PFSK-1 (cell line): ENCODE data around the gene SRRD.

Experiments used
- FOXP2 ChIP-seq: optimal IDR thresholded peaks from 2 replicates; pipeline ENCODE3; 2011; ENCODE audit warnings: borderline replicate concordance, control low read depth, inconsistent platforms; ENCODE audit not compliant: insufficient read depth; ENCODE audit errors: extremely low read length, extremely low read depth
- POLR2AphosphoS5 ChIP-seq: IDR thresholded peaks from 2 replicates; pipeline ENCODE4 v1.6.1; 2012; ENCODE audit warnings: low read depth, mild to moderate bottlenecking, control low read depth, low read length, moderate library complexity
- REST ChIP-seq, 2 experiments: IDR thresholded peaks; 2 replicates each; pipeline versions ENCODE4 v1.6.1 to v1.8.0; 2011 to 2012; ENCODE audit warnings: low read depth in 2 of 2, low read length in 2 of 2, control low read depth in 1 of 2, inconsistent platforms in 1 of 2, mild to moderate bottlenecking in 1 of 2, moderate library complexity in 1 of 2; ENCODE audit not compliant: insufficient read depth in 1 of 2
- SIN3A ChIP-seq: IDR thresholded peaks from 2 replicates; pipeline ENCODE4 v1.6.1; 2012; ENCODE audit warnings: mild to moderate bottlenecking, low read length, moderate library complexity, borderline replicate concordance; ENCODE audit not compliant: insufficient read depth
- TAF1 ChIP-seq: IDR thresholded peaks from 2 replicates; pipeline ENCODE4 v1.6.1; 2012; ENCODE audit warnings: low read length, control low read depth, borderline replicate concordance; ENCODE audit not compliant: insufficient read depth

Gene SRRD

GRCh38 chr22:26485806-26486390 is 2.2 kb downstream of the SRRD start:
- no peak for TF ChIP-seq TAF1

GRCh38 chr22:26486394-26486793 is 2.7 kb downstream of the SRRD start:
- TF ChIP-seq POLR2AphosphoS5: no peak
- TF ChIP-seq TAF1: no peak
- TF ChIP-seq REST (IDR thresholded peaks at IDR 0.05; ENCODE audit: insufficient read depth in 1 of 2, low read depth in 2 of 2, low read length in 2 of 2): no peak
- no peak for TF ChIP-seq FOXP2
- TF ChIP-seq SIN3A: no peak

- TF ChIP-seq FOXP2: no peak
Measured at GRCh38 chr22:26487996-26488395, 4.3 kb downstream of the SRRD start.

- TF ChIP-seq SIN3A: no peak
- no peak for TF ChIP-seq FOXP2
- TF ChIP-seq REST (IDR thresholded peaks at IDR 0.05; ENCODE audit: insufficient read depth in 1 of 2, low read depth in 2 of 2, low read length in 2 of 2): no peak
- no peak for TF ChIP-seq POLR2AphosphoS5
- TF ChIP-seq TAF1: no peak
Measured at GRCh38 chr22:26489447-26490036, 5.9 kb downstream of the SRRD start.

- TF ChIP-seq REST (IDR thresholded peaks at IDR 0.05; ENCODE audit: insufficient read depth in 1 of 2, low read depth in 2 of 2, low read length in 2 of 2): no peak
- TF ChIP-seq FOXP2: no peak
- no peak for TF ChIP-seq SIN3A
- no peak for TF ChIP-seq POLR2AphosphoS5
- no peak for TF ChIP-seq TAF1
Measured at GRCh38 chr22:26492220-26492619, 8.5 kb downstream of the SRRD start.

- TF ChIP-seq TAF1: no peak
Measured at GRCh38 chr22:26494506-26494905, 10.8 kb downstream of the SRRD start.

GRCh38 chr22:26496456-26496855 is 12.8 kb downstream of the SRRD start:
- TF ChIP-seq REST (IDR thresholded peaks at IDR 0.05; ENCODE audit: insufficient read depth in 1 of 2, low read depth in 2 of 2, low read length in 2 of 2) (no peak), SIN3A (no peak), POLR2AphosphoS5 (no peak), TAF1 (no peak), FOXP2 (no peak)
